Ovary (tissue), 9 donors: ENCODE results near the gene STARD5. TPM values are rescaled to one million over a fixed set of nuclear protein-coding genes. Genes with fewer than 3 reads are reported as not detected.

Experiments
- DNase-seq, 5 donors: peaks; one replicate each; pipeline ENCODE4 v3.0.0-alpha.2; 2019 to 2020
- H3K27ac ChIP-seq, 2 donors: fragments of 200-600 bp; one replicate each; pipeline versions ENCODE4 v1.5.1 to v1.8.0; 2019 to 2022
- H3K27me3 ChIP-seq: fragments of 200-600 bp; one replicate; pipeline ENCODE4 v1.8.0; 2022
- H3K36me3 ChIP-seq: fragments of 200-600 bp; sonication (generic); one replicate; pipeline ENCODE4 v1.5.1; 2019
- H3K4me1 ChIP-seq: one replicate; pipeline ENCODE4 v1.8.1; 2013; ENCODE audit warnings: mild to moderate bottlenecking, moderate library complexity; ENCODE audit not compliant: insufficient read depth
- H3K4me3 ChIP-seq: fragments of 200-600 bp; sonication (generic); one replicate; pipeline ENCODE4 v1.5.1; 2017
- H3K9me3 ChIP-seq, 2 donors: fragments of 200-600 bp in 1 of 2; sonication (generic) in 1 of 2; one replicate each; pipeline versions ENCODE4 v1.5.1 to v1.8.1; 2013 to 2019; ENCODE audit warnings: mild to moderate bottlenecking in 1 of 2, moderate library complexity in 1 of 2
- EP300 ChIP-seq: sonication (generic); formaldehyde crosslinking; IDR thresholded peaks from one replicate; pipeline ENCODE4 v1.6.1; 2017; ENCODE audit warnings: antibody characterized with exemption
- POLR2A ChIP-seq: fragments of 450-650 bp; IDR thresholded peaks from one replicate; pipeline ENCODE4 v1.6.1; 2017; ENCODE audit warnings: antibody characterized with exemption, mild to moderate bottlenecking, moderate library complexity
- WGBS, 3 donors: extraction: QIAGEN DNeasy Blood & Tissue Kit in 1 of 3; methylation state at CpG; one replicate each; pipeline versions ENCODE4 v1.1.5 to v1.1.7; 2013 to 2017; 5-methylcytosine and 5-hydroxymethylcytosine counted together
- intact Hi-C, 4 donors: fragments of 100-400 bp; cut with DNase I; formaldehyde crosslinking; loops; one replicate each; pipeline versions ENCODE4 v1.11.0 to v1.15.1; 2022 to 2023
- polyA plus RNA-seq, 2 donors: library from polyadenylated mRNA; stranded (reverse); fragments of 200-250 nt in 1 of 2; fragments of 350-450 nt in 1 of 2; fragmentation: Illumina TruSeq in 1 of 2; extraction: RNeasy Lipid Tissue Mini Kit (QIAGEN cat#74804) in 1 of 2; gene quantifications; one replicate each; pipeline ENCODE4 v1.2.3, GENCODE V29; 2013 to 2014
- total RNA-seq, 7 donors: library from RNA; depleted of rRNA in 2 of 7; stranded (reverse); fragments of >200 nt in 2 of 7; fragmentation: NEBNext Ultra II Directional in 3 of 7; extraction: Animal tissue kit (Norgen Biotek cat#: 25700) in 3 of 7; gene quantifications; one replicate each; pipeline versions ENCODE4 v1.1.0 to v1.2.4, GENCODE V29; 2016 to 2023
- TF ChIP-seq, protein P1 (sequence below), 3 donors: fragments of 450-650 bp in 2 of 3; fragments of 200-600 bp in 1 of 3; IDR thresholded peaks; one replicate each; pipeline versions ENCODE4 v1.5.1 to v1.8.0; 2016 to 2022; ENCODE audit warnings: antibody characterized with exemption in 3 of 3, mild to moderate bottlenecking in 1 of 3
- donor health status: DM: no; HTN: no; CAD: no; lungs with moderate emphysema.
- donor health status: DM: no; HTN: no; CAD: no.
- donor health status: Bipolar disorder and iron deficiency.
- donor health status: DM: yes; HTN: yes; CAD: no.
- donor health status: DM: no; HTN: no; CAD: no.
- donor health status: DM: yes; HTN: yes; CAD: no.

Gene STARD5
- total and polyA plus RNA-seq, 9 donors: 3.8 to 9.4 (median 6.3) TPM

GRCh38 chr15:81284256-81285031 lies 39.5 kb downstream of the STARD5 start:
- Histone ChIP-seq H3K36me3 (no peaks in the 10 kb centered on the region), H3K4me1 (no peaks in the 10 kb centered on the region), H3K27me3 (no peaks in the 10 kb centered on the region), H3K9me3 (no peaks in the 10 kb centered on the region), H3K27ac (no peak overlapping the region), H3K4me3 (no peak overlapping the region)
- intact Hi-C loops: loop anchor here in 1 of 4 donors (10.0 kb wide), 1 partner anchor 100 kb away; no protein-coding TSS in a partner anchor
- 45 to 71% (median 54%) methylated on average over 5 of the region's 5 CpGs for WGBS, 3 donors
- no peak for DNase-seq
- TF ChIP-seq POLR2A (no peak), EP300 (no peak)
- TF ChIP-seq, protein P1, sequence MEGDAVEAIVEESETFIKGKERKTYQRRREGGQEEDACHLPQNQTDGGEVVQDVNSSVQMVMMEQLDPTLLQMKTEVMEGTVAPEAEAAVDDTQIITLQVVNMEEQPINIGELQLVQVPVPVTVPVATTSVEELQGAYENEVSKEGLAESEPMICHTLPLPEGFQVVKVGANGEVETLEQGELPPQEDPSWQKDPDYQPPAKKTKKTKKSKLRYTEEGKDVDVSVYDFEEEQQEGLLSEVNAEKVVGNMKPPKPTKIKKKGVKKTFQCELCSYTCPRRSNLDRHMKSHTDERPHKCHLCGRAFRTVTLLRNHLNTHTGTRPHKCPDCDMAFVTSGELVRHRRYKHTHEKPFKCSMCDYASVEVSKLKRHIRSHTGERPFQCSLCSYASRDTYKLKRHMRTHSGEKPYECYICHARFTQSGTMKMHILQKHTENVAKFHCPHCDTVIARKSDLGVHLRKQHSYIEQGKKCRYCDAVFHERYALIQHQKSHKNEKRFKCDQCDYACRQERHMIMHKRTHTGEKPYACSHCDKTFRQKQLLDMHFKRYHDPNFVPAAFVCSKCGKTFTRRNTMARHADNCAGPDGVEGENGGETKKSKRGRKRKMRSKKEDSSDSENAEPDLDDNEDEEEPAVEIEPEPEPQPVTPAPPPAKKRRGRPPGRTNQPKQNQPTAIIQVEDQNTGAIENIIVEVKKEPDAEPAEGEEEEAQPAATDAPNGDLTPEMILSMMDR (IDR thresholded peaks at IDR 0.05): no peak

- Histone ChIP-seq H3K4me3 (no peak overlapping the region), H3K27ac (no peak overlapping the region), H3K4me1 (no peaks in the 10 kb centered on the region), H3K27me3 (no peaks in the 10 kb centered on the region), H3K9me3 (no peaks in the 10 kb centered on the region), H3K36me3 (no peaks in the 10 kb centered on the region)
- TF ChIP-seq EP300: no peak
- TF ChIP-seq, protein P1 (IDR thresholded peaks at IDR 0.05): no peak
- no peak for TF ChIP-seq POLR2A
- DNase-seq: no peak
- 89 to 98% (median 90%) methylated on average over 5 of the region's 5 CpGs for WGBS, 3 donors
- intact Hi-C loops: loop anchor here in 1 of 4 donors (10.0 kb wide), 1 partner anchor 102 kb away; no protein-coding TSS in a partner anchor
These were observed 41.0 kb downstream of the STARD5 start for GRCh38 chr15:81282911-81283310.

DNA sequence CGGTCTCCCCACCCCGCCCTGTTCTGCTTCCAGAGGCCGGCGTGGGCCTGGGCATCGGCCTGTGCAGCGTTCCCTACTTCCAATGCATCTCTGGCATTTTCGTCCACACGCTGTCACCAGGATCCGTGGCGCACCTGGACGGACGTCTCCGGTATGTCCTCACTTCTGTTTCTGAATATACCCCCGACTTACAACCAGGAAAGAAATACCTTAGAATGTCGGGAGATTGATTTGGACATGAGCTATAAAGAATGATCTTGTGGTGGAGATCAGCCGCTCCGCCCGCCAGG lies 41.4 kb downstream of the STARD5 start:
- Histone ChIP-seq H3K27ac (no peak overlapping the region), H3K4me3 (no peak overlapping the region), H3K36me3 (no peaks in the 10 kb centered on the region), H3K27me3 (no peaks in the 10 kb centered on the region), H3K4me1 (no peaks in the 10 kb centered on the region), H3K9me3 (no peaks in the 10 kb centered on the region)
- WGBS, 3 donors: 96 to 98% (median 97%) methylated on average over 18 of the region's 18 CpGs
- TF ChIP-seq POLR2A: no peak
- TF ChIP-seq, protein P1 (IDR thresholded peaks at IDR 0.05): no peak
- no peak for DNase-seq
- intact Hi-C loops: loop anchor here in 1 of 4 donors (10.0 kb wide), 1 partner anchor 102 kb away; no protein-coding TSS in a partner anchor

GRCh38 chr15:81281766-81282605 lies 42.0 kb downstream of the STARD5 start:
- TF ChIP-seq EP300: no peak
- TF ChIP-seq, protein P1 (IDR thresholded peaks at IDR 0.05): no peak
- no peak for TF ChIP-seq POLR2A
- Histone ChIP-seq H3K27ac (no peak overlapping the region), H3K9me3 (no peaks in the 10 kb centered on the region), H3K4me3 (no peak overlapping the region), H3K4me1 (no peaks in the 10 kb centered on the region), H3K36me3 (no peaks in the 10 kb centered on the region), H3K27me3 (no peaks in the 10 kb centered on the region)
- 93 to 95% (median 94%) methylated on average over 12 of the region's 12 CpGs for WGBS, 3 donors
- no peak for DNase-seq
- intact Hi-C loops: loop anchor here in 1 of 4 donors (10.0 kb wide), 1 partner anchor 103 kb away; no protein-coding TSS in a partner anchor
